ENCODE results near the gene ZBTB20. TPM values are rescaled to one million over a fixed set of nuclear protein-coding genes. Genes with fewer than 3 reads are reported as not detected.
A peak's percentile ranks its signal among the peaks of the same experiment; 100 is the strongest.

Gene ZBTB20
- total and polyA plus RNA-seq, 12 donors = 2.8 to 167 (median 108) TPM

DNA sequence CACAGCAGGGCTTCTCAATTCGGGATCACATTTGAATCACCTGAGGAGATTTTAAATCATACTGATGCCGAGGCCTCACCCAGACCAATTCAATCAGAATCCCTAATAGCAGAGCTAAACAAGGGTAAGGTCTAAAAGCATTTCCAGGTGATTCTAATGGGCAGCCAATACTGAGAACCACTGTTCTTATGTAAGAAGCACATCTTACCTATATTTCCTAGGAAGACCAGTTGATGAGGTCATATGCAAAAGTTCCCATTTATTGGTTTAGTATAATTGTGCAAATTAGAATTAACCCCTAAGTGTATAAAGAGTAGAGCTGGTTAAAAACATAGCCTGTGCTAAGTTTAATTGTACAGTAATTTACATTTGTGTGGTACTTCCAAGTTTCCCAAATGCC lies 851.1 kb downstream of the ZBTB20 start:
- no peaks in the 10 kb centered on the region for H3K36me3 ChIP-seq (replicated peaks in 1 of 2)
- intact Hi-C loops (cut with DNase I) = no loop called here
- WGBS, 4 donors = 82 to 98% (median 87%) methylated on average over 2 of the region's 2 CpGs
- no peaks in the 10 kb centered on the region for H3K27me3 ChIP-seq
- no peaks in the 10 kb centered on the region for H3K9me3 ChIP-seq (replicated peaks in 1 of 3)
- no peaks in the 10 kb centered on the region for H3K4me1 ChIP-seq (replicated peaks in 1 of 2)
- no peak overlapping the region for H3K4me3 ChIP-seq
- no peak overlapping the region for H3K27ac ChIP-seq
- TF ChIP-seq CTCF (IDR thresholded peaks at IDR 0.05) (no peak), POLR2A (IDR thresholded peaks at IDR 0.05) (no peak)
- DNase-seq = no peak

- WGBS, 4 donors = 86 to 93% (median 89%) methylated on average over 6 of the region's 6 CpGs
- Histone ChIP-seq H3K4me1 (replicated peaks in 1 of 2) (no peaks in the 10 kb centered on the region), H3K9me3 (replicated peaks in 1 of 3) (no peaks in the 10 kb centered on the region), H3K27ac (no peak overlapping the region), H3K27me3 (no peaks in the 10 kb centered on the region), H3K4me3 (no peak overlapping the region), H3K36me3 (replicated peaks in 1 of 2) (no peaks in the 10 kb centered on the region)
- TF ChIP-seq POLR2A (IDR thresholded peaks at IDR 0.05) (no peak), CTCF (IDR thresholded peaks at IDR 0.05) (no peak)
- intact Hi-C loops (cut with DNase I) = no loop called here
- DNase-seq = no peak
Observed at GRCh38 chr3:114294940-114295480, 852.1 kb downstream of the ZBTB20 start.

- WGBS, 4 donors = 88 to 92% (median 90%) methylated on average over 7 of the region's 7 CpGs
- Histone ChIP-seq H3K4me3 (no peak within 1 kb of the TSS), H3K36me3 (replicated peaks in 1 of 2) (no peaks in the 10 kb centered on the region), H3K4me1 (replicated peaks in 1 of 2) (no peaks in the 10 kb centered on the region), H3K9me3 (replicated peaks in 1 of 3) (no peaks in the 10 kb centered on the region), H3K27me3 (no peaks in the 10 kb centered on the region), H3K27ac (no peak within 1 kb of the TSS)
- TF ChIP-seq POLR2A (IDR thresholded peaks at IDR 0.05) (no peak), CTCF (IDR thresholded peaks at IDR 0.05) (no peak)
- intact Hi-C loops (cut with DNase I) = no loop called here
- DNase-seq = no peak
Observed at GRCh38 chr3:114293838-114294535, 853.1 kb downstream of the ZBTB20 start, which contains the start of gene TIGIT. Gene TIGIT (plus strand): TSS chr3:114294028. CDS start chr3:114294062, 34 bp downstream.

GRCh38 chr3:114290911-114291901 lies 855.9 kb downstream of the ZBTB20 start:
- Histone ChIP-seq H3K4me1 (replicated peaks in 1 of 2) (no peaks in the 10 kb centered on the region), H3K27me3 (no peaks in the 10 kb centered on the region), H3K9me3 (replicated peaks in 1 of 3) (no peaks in the 10 kb centered on the region), H3K36me3 (replicated peaks in 1 of 2) (no peaks in the 10 kb centered on the region), H3K4me3 (no peak overlapping the region), H3K27ac (no peak overlapping the region)
- DNase-seq = peak; percentile 46 to 76 (median 60)
- intact Hi-C loops (cut with DNase I) = no loop called here
- TF ChIP-seq POLR2A (IDR thresholded peaks at IDR 0.05) (no peak), CTCF (IDR thresholded peaks at IDR 0.05) (peak; percentile 58 to 77 (median 72))
- WGBS, 4 donors = 55 to 61% (median 57%) methylated on average over 7 to 23 of the region's 23 CpGs
